ENCODE data around the gene OR2G3.

DNA sequence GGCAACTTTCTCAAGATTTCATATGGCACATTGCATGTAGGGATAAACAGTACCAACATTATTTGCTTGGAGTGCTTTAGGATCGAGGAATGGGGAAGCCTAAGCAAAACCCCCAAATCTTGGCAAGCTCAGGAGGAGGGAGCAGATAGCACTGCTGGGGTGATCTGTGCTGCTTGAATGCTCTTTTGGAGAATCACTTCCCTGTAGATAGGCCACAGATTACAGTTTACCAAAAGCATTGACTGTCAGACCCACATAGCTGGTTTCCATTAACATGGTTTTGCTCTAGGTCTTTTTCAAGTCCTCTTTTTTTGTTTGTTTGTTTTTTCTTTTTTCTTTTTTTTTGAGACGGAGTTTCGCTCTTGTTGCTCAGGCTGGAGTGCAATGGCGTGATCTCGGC lies 37.4 kb downstream of the OR2G3 start:
- TF ChIP-seq, protein P1, sequence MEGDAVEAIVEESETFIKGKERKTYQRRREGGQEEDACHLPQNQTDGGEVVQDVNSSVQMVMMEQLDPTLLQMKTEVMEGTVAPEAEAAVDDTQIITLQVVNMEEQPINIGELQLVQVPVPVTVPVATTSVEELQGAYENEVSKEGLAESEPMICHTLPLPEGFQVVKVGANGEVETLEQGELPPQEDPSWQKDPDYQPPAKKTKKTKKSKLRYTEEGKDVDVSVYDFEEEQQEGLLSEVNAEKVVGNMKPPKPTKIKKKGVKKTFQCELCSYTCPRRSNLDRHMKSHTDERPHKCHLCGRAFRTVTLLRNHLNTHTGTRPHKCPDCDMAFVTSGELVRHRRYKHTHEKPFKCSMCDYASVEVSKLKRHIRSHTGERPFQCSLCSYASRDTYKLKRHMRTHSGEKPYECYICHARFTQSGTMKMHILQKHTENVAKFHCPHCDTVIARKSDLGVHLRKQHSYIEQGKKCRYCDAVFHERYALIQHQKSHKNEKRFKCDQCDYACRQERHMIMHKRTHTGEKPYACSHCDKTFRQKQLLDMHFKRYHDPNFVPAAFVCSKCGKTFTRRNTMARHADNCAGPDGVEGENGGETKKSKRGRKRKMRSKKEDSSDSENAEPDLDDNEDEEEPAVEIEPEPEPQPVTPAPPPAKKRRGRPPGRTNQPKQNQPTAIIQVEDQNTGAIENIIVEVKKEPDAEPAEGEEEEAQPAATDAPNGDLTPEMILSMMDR (IDR thresholded peaks at IDR 0.05 in 8 of 11, conservative IDR thresholded peaks at IDR 0.05 in 3 of 11) = no peak
- TF ChIP-seq POLR2A (IDR thresholded peaks at IDR 0.05) (no peak), POLR2AphosphoS5 (IDR thresholded peaks at IDR 0.05) (no peak)
